GM21526 (cell line): ENCODE measurements around the gene ATP13A1.
A peak's percentile ranks its signal among the peaks of the same experiment; 100 is the strongest.

Experiments
- ATAC-seq: cut with Tn5 transposase; IDR thresholded peaks from one replicate; pipeline ENCODE4 v1.9.1; 2021; ENCODE audit warnings: moderate library complexity; ENCODE audit not compliant: unreplicated experiment, low FRiP score

ATP13A1 gene

DNA sequence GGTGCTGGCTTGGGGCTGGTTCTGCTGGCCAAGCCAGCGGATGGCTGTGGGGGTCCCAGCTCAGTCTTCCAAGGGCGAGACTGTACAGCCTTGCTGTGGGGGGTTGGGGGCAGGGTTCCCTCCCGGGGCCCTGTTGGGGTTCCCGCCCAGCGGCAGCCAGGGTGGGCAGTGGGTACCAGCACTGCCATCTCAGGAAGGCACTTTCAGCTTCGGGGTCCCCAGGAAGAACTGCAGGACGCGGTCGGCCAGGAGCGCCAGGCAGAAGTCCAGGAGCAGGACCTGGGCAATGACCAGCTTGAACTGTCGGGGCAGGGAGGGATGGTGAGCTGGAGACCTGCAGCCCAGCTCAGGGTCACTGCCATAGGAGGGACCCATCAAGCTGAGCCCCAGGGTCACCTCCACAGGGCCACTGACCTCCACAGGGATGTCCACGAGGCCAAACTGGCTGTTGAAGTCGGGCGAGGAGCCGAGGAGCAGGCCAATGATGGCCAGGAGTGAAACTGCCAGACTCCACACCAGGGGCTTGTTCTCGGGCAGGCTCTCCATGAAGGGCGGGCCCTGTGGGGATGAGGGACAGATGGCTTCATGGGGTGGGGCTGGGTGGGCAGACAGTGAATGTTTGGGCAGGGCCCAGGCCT, 18.1 kb downstream of the ATP13A1 start:
- no peak for ATAC-seq

GRCh38 chr19:19644054-19644388, 19.5 kb downstream of the ATP13A1 start:
- no peak for ATAC-seq

- peak; percentile 65 for ATAC-seq
Observed at GRCh38 chr19:19643158-19644053, 20.1 kb downstream of the ATP13A1 start, which contains the start of gene GMIP. Gene GMIP, minus strand, starts transcription at chr19:19643657. Its CDS starts 128 bp downstream, at chr19:19643529.

DNA sequence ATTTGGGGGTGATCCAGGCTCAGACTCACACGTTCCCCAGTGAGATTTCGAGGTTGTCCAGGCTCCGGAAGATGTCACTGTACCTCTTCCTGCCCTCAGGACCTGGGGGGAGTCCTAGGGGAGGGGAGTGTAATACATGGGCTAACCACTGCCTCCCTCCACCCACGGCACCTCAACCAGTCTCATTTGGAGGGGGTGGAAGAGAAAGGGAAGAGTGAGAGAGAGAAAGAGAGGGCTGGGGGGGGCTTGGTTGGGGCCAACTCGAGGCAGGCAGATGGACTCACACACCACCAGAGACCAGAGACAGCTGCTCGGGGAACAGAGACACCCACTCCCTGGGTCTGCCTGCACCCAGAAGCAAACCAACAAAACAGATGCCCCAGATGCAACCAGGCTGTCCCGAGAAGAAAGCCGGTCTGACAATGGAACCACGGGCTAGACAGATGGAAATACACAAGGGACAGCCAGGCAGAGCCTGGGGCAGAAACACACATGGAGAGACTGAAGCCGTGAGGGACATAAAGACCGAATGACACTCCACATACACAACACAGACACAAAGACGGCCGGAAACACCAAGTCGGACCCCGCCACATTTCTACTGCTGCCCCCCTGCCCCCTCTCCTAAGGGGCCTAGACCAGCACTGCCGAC, 20.8 kb downstream of the ATP13A1 start:
- no peak for ATAC-seq

GRCh38 chr19:19637523-19638251, 25.8 kb downstream of the ATP13A1 start:
- ATAC-seq: no peak

GRCh38 chr19:19637186-19637522, 26.3 kb downstream of the ATP13A1 start:
- no peak for ATAC-seq

- ATAC-seq: no peak
Observed at GRCh38 chr19:19636573-19637185, 26.8 kb downstream of the ATP13A1 start.

DNA sequence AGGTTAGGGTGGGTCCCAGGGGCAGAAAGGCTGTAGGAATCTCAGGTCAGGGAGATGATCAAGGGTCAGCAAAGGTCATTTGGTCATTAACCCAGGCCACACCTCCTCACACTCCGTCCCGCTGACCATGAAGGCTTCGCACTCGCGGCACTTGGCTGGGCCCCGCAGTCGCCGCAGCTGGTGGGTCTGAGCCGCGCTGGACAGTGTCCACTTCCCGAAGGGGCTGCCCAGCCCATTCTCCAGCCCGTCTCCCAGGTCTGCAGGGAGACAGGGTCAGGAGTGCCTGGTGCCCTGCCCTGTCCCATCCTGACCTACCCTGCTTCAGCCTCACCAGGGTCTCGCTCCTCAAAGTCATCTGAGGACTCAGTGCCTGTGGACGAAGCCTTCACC, 28.2 kb downstream of the ATP13A1 start:
- no peak for ATAC-seq

GRCh38 chr19:19634516-19635312, 28.8 kb downstream of the ATP13A1 start:
- ATAC-seq: no peak

GRCh38 chr19:19633711-19634515, 29.6 kb downstream of the ATP13A1 start:
- no peak for ATAC-seq

- ATAC-seq: no peak
Observed at GRCh38 chr19:19632661-19633060, 30.8 kb downstream of the ATP13A1 start.

DNA sequence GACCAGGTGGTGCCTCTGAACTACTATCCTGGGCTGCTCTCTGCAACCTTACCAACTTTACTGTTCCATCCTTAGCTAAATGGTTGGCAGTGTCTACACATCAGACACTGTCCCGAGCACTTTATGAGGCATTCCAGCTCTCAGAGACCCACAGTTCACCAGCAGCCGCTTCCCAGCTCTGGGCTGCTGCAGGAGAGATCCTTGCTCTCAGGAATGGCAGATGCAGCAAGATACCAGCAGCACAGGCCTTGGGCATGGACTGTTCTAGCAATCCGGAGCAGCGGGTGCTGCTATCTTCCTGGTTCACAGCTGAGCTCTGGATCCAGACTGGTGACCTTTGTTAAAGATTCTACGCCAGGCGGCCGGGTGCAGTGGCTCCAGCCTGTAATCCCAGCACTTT, 32.1 kb downstream of the ATP13A1 start:
- ATAC-seq: no peak

DNA sequence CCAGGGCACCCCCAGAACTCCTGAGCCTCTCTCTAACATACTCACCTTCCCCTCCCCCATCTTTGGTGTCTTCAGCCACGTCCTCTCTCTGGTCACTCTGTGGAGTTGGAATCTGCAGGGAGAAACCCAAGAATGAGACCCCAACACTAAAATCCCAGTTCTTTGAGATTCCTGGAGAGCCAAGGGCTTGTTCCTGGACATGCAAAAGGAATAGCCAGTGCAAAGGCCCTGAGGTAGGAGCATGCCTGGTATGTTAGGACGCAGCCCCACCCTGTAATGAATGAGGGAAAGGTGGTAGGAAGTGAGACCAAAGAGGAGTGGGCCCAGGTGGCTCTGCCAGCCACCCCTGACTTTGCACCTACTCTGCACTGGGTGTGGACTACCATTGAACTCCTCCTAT, 33.0 kb downstream of the ATP13A1 start:
- ATAC-seq: no peak

GRCh38 chr19:19630062-19630414, 33.4 kb downstream of the ATP13A1 start:
- no peak for ATAC-seq

GRCh38 chr19:19628501-19629134, 34.9 kb downstream of the ATP13A1 start:
- no peak for ATAC-seq

- no peak for ATAC-seq
Observed at GRCh38 chr19:19627621-19628500, 35.6 kb downstream of the ATP13A1 start, which contains the start of gene LPAR2. Gene LPAR2, minus strand, starts transcription at chr19:19628220. Its CDS starts 945 bp downstream, at chr19:19627275.
